GM06990 (cell line): Measurements from ENCODE around the gene GVQW3.

Experiments
- DNase-seq: peaks from one replicate; pipeline ENCODE4 v3.0.0-alpha.2; 2011; ENCODE audit not compliant: insufficient read length; ENCODE audit errors: extremely low read depth
- H3K27me3 ChIP-seq: replicated peaks from 2 replicates; pipeline ENCODE4 v1.6.0; 2011; ENCODE audit warnings: low read length; ENCODE audit not compliant: control insufficient read depth, insufficient read depth
- H3K36me3 ChIP-seq: 2 replicates; pipeline ENCODE4 v1.5.1; 2011; ENCODE audit warnings: low read length; ENCODE audit not compliant: control insufficient read depth, insufficient read depth
- H3K4me3 ChIP-seq: replicated peaks from 2 replicates; pipeline ENCODE4 v1.5.1; 2011; ENCODE audit warnings: low read depth, mild to moderate bottlenecking, control low read depth, low read length
- TF ChIP-seq, protein P1 (sequence below): IDR thresholded peaks from 2 replicates; pipeline ENCODE4 v1.5.1; 2011; ENCODE audit warnings: low read length, control low read depth, mild to moderate bottlenecking, inconsistent platforms; ENCODE audit not compliant: insufficient read depth, poor library complexity, severe bottlenecking

Gene GVQW3

DNA sequence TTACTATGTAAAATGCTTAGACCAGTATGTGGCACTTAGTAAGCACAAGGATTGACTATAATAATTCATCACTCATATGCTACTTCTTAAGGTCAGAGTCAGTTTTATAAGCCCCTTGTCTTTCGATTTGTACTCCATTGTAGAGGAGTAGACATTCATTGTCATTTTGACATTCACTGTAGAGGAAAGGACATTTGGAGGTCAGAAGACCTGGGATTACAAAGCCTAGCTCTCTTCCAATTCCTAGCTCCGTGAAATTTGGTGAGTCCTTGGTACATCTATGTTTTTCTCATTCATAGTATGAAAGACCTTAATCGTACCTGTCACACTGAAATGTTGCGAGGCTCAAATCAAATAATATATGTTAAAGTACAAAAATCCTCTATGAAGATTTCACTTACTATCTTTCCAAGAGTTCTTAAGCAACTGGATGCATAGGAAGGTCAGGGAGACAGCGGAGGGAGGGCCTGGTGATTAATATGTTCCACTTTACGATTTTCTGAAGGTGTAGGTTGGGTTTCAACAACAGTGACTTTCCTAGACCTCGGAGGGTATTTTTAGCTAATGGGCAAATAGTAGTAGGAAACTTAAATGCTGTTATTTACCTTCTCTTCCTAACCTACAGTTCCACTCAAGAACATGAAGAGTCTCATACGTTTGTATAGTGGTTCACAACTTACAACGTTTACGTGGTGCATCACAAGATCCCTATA is 62.3 kb downstream of the GVQW3 start:
- no peak for DNase-seq
- H3K27me3 ChIP-seq = no peaks in the 10 kb centered on the region
- TF ChIP-seq, protein P1, sequence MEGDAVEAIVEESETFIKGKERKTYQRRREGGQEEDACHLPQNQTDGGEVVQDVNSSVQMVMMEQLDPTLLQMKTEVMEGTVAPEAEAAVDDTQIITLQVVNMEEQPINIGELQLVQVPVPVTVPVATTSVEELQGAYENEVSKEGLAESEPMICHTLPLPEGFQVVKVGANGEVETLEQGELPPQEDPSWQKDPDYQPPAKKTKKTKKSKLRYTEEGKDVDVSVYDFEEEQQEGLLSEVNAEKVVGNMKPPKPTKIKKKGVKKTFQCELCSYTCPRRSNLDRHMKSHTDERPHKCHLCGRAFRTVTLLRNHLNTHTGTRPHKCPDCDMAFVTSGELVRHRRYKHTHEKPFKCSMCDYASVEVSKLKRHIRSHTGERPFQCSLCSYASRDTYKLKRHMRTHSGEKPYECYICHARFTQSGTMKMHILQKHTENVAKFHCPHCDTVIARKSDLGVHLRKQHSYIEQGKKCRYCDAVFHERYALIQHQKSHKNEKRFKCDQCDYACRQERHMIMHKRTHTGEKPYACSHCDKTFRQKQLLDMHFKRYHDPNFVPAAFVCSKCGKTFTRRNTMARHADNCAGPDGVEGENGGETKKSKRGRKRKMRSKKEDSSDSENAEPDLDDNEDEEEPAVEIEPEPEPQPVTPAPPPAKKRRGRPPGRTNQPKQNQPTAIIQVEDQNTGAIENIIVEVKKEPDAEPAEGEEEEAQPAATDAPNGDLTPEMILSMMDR = no peak
- peak overlapping the region; percentile 83 for H3K4me3 ChIP-seq
- H3K36me3 ChIP-seq = no peaks in the 10 kb centered on the region; the same call in 1 of the 2 replicates

DNA sequence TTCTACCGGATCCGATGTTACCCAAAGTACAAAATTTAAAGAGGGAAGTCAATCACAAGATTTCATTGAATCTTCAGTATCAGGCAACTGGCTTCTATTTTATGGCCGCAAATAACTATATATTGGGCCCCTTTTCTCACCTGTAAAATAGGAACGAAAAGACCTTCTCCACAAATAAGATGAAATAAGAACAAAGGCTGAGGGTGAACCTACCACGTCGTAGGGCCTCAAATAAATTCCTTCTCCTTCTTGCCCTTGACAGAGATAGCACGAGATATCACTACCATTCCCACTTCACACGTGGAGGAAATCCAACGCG is 62.9 kb downstream of the GVQW3 start:
- Histone ChIP-seq H3K4me3 (peak overlapping the region; percentile 83), H3K36me3 (no peaks in the 10 kb centered on the region; the same call in 1 of the 2 replicates), H3K27me3 (no peaks in the 10 kb centered on the region)
- TF ChIP-seq, protein P1 = no peak
- no peak for DNase-seq

DNA sequence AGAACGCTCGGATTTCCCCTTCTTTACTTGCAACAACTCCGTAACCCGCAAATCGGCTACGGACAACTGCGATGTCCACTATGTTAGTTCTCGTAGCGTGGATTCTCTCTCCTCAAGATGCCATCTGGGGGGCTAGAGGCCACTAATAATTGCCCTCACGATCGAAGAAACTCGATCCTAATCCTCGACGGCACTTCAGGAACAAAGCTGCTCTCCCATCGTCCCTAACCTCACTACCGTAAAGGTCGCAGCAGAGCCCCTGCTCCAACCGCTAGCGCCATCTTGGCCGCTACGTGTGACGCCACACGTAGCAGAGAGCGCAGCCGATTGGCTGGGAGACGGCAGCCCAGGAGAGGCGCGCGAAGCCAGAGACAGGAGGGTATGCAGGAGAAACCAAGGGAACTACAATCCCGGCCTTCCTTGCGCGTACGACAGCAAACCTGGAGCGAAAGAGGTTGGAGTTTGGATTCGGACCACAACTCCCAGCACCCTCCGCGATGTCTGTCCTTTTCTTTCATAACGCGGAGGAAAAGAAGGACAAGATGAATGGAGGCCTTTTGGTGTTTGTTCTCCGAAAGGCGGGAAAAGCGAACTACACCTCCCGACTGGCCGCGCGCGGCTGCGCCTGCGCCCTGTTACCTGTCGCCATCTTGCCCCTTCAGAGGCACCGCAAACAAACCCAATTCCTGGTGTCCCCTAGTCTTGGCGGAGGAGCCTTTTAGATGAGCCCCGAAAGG is 63.4 kb downstream of the GVQW3 start, which contains the start of gene EMSY:
EMSY (plus strand) TSS at position 635 of the 737 bp plus-strand sequence. CDS start 1,921 bp downstream, outside the sequence.
- DNase-seq = peak; percentile 98
- H3K36me3 ChIP-seq = no peaks in the 10 kb centered on the region; the same call in 1 of the 2 replicates
- peak within 1 kb of the TSS; percentile 83 for H3K4me3 ChIP-seq
- TF ChIP-seq, protein P1 = no peak
- H3K27me3 ChIP-seq = no peaks in the 10 kb centered on the region

DNA sequence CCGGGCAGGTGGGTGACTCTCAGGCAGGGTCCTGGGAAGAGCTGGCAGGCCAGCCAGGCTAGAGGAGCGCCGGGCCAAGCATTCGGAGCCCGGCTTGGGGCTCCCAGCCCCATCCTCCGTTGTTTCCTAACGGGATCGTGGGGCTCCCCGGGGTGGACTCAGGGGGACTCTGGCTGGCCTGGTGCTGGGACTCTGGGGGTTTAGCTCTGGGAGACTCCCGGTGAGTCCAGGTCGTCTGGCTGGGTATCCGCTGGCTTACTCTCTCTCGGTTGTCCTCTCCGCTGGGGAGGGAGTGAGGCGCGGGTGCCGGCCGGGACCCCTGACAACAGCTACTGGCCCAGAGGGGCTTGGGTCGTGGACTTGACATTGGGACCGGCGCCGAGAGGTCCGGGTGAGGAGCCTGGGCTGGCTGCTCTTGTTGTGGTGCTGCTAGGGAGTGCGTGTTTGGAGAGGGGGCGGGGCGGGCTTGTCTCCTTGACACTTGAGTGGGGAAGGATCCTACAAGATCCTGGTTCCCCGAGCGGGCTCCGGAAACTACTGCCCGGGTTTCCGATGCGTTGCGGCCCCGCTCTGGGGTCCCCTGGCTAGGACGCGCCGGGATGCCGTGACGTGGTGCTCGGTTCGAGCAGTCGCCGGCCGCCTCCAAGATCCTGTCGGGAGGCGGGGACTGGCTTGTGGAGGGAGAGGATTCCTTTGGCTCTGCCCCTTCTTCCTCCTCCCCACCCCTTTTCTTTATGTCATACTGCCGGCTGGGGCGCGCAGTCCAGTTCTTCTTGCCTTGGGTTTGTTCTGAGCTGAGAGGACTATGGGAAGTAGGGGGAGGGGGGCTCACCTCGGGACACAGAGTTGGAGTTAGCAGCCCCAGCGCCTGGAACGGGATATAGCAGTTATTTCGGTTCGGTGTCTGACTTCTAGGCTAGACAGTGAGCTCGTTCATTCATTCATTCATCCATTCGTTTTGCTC is 64.3 kb downstream of the GVQW3 start:
- DNase-seq = peak; percentile 58
- Histone ChIP-seq H3K36me3 (no peaks in the 10 kb centered on the region), H3K27me3 (no peaks in the 10 kb centered on the region), H3K4me3 (peak overlapping the region; percentile 83)
- TF ChIP-seq, protein P1 = no peak

DNA sequence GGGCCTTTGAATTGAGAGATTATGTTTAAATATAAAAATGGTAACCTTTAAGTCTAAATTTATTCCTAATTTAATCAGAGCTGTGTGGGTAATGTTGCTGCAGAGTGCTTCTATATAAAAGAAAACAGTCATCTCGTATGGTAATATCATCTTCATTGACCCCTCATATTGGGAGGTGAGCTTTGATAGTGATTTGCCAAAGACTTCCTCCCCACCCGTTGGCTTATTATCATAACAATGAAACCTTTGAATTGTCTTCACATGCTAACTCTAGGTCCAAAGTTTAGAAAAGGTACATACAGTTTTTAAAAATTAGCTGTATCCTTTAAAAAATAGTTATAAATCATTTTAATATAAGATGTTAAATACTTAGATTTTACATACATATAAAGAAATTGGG is 67.4 kb downstream of the GVQW3 start:
- Histone ChIP-seq H3K36me3 (peaks cover 1% of the 10 kb centered on the region; the same call in 1 of the 2 replicates), H3K27me3 (no peaks in the 10 kb centered on the region), H3K4me3 (no peak overlapping the region)
- TF ChIP-seq, protein P1 = no peak
- no peak for DNase-seq
